CD4-positive, alpha-beta T cell (primary cell): Measurements from ENCODE around the gene TRIM33. TPM values are rescaled to one million over a fixed set of nuclear protein-coding genes. Genes with fewer than 3 reads are reported as not detected.

ENCODE experiments used
- ATAC-seq: fragments of 200-7000 bp; cut with Tn5 transposase; one replicate; pipeline ENCODE4 v1.10.0; 2022; ENCODE audit warnings: mild to moderate bottlenecking; ENCODE audit not compliant: poor library complexity
- CTCF ChIA-PET: fragments of 350-600 bp; sonication (Branson Sonifier 250); formaldehyde crosslinking; loops from one replicate; lab custom pipeline; 2021; ENCODE audit warnings: antibody characterized with exemption, inconsistent platforms; lab: Charles Lee
- POLR2A ChIA-PET: fragments of 350-600 bp; sonication (Branson Sonifier 250); formaldehyde crosslinking; loops from one replicate; lab custom pipeline; 2021; ENCODE audit warnings: antibody characterized with exemption, inconsistent platforms; lab: Charles Lee
- DNase-seq, 14 experiments: peaks; one replicate each; pipeline ENCODE4 v3.0.0-alpha.2; 2013 to 2020; ENCODE audit warnings: mixed read lengths in 2 of 14
- H3K27ac ChIP-seq, 2 donors: one replicate each; pipeline versions ENCODE4 v1.5.1 to v1.7.0; 2013; ENCODE audit warnings: low read length in 2 of 2, low read depth in 1 of 2, mild to moderate bottlenecking in 1 of 2
- H3K27me3 ChIP-seq, 2 experiments: 1 replicate in 1 of 2; 2 replicates in 1 of 2; pipeline versions ENCODE4 v1.6.1 to v1.7.0; 2013; ENCODE audit warnings: low read length in 2 of 2, control low read depth in 1 of 2, mild to moderate bottlenecking in 1 of 2, moderate library complexity in 1 of 2; ENCODE audit not compliant: insufficient read depth in 2 of 2, control insufficient read depth in 1 of 2
- H3K36me3 ChIP-seq: one replicate; pipeline ENCODE4 v1.6.1; 2013; ENCODE audit warnings: low read length, control low read depth; ENCODE audit not compliant: insufficient read depth
- H3K4me1 ChIP-seq: one replicate; pipeline ENCODE4 v1.6.1; 2013; ENCODE audit warnings: low read length, control low read depth; ENCODE audit not compliant: insufficient read depth
- H3K4me3 ChIP-seq: one replicate; pipeline ENCODE4 v1.5.1; 2013; ENCODE audit warnings: mild to moderate bottlenecking, low read length, moderate library complexity
- H3K9me3 ChIP-seq, 2 experiments: 1 replicate in 1 of 2; 2 replicates in 1 of 2; pipeline versions ENCODE4 v1.6.1 to v1.7.0; 2013; ENCODE audit warnings: low read length in 2 of 2, mild to moderate bottlenecking in 2 of 2, control low read depth in 1 of 2, moderate library complexity in 1 of 2; ENCODE audit not compliant: control insufficient read depth in 1 of 2, insufficient read depth in 1 of 2
- H3K27ac Mint-ChIP-seq: one replicate; pipeline ENCODE4 v1.8.0; 2020; ENCODE audit warnings: mixed read lengths
- H3K27me3 Mint-ChIP-seq: one replicate; pipeline ENCODE4 v1.8.0; 2021; ENCODE audit warnings: mixed read lengths
- H3K36me3 Mint-ChIP-seq: one replicate; pipeline ENCODE4 v1.8.0; 2021; ENCODE audit warnings: low read depth, mixed read lengths
- H3K4me1 Mint-ChIP-seq: one replicate; pipeline ENCODE4 v1.8.0; 2021; ENCODE audit warnings: low read depth, mixed read lengths
- H3K4me3 Mint-ChIP-seq: one replicate; pipeline ENCODE4 v1.8.0; 2020; ENCODE audit warnings: mild to moderate bottlenecking, mixed read lengths
- H3K9me3 Mint-ChIP-seq: one replicate; pipeline ENCODE4 v1.8.0; 2020; ENCODE audit warnings: mixed read lengths
- intact Hi-C, 2 experiments: fragments of 100-400 bp; cut with DNase I in 1 of 2; cut with micrococcal nuclease in 1 of 2; formaldehyde crosslinking; loops; one replicate each; pipeline versions ENCODE4 v1.15.1 to v1.9.0; 2023 to 2025; cut with DNase I, micrococcal nuclease
- total RNA-seq, 174 experiments: library from RNA in 2 of 174; stranded (reverse) in 2 of 174; gene quantifications; one replicate each; pipeline ENCODE4 v1.2.3 and lab custom pipeline; 2021 to 2026
- TF ChIP-seq, protein P1 (sequence below): fragments of 200-600 bp; IDR thresholded peaks from one replicate; pipeline ENCODE4 v1.8.0; 2022; ENCODE audit warnings: antibody characterized with exemption, mild to moderate bottlenecking

TRIM33 gene
- total RNA-seq, 2 experiments from 2014 or later, result 42.6 to 45.0 TPM

DNA sequence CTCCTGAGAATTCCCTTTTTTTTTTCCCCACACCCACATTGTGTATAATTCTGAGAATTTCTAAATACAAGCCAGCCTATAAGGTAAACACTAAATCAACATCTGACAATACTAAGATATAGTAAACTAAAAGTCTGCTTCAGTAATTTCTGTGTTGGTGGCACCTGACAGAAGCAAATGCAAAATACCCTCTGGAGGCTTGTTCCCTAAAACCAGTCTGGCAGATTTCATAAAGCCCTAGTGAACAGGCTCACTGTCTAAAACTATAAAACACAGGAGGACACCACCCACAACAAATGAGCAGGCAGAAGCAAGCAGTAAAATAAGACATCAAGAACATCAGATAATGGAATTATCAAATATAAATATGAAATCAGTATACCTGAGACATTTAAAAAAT, 11.5 kb downstream of the TRIM33 start:
- Histone ChIP-seq H3K4me3 (no peak overlapping the region), H3K36me3 (peaks cover 2% of the 10 kb centered on the region), H3K27ac (no peak overlapping the region), H3K27me3 (no peaks in the 10 kb centered on the region), H3K4me1 (peaks cover 10% of the 10 kb centered on the region), H3K9me3 (no peaks in the 10 kb centered on the region)
- H3K4me1 Mint-ChIP-seq, result peaks cover 70% of the 10 kb centered on the region
- TF ChIP-seq, protein P1, sequence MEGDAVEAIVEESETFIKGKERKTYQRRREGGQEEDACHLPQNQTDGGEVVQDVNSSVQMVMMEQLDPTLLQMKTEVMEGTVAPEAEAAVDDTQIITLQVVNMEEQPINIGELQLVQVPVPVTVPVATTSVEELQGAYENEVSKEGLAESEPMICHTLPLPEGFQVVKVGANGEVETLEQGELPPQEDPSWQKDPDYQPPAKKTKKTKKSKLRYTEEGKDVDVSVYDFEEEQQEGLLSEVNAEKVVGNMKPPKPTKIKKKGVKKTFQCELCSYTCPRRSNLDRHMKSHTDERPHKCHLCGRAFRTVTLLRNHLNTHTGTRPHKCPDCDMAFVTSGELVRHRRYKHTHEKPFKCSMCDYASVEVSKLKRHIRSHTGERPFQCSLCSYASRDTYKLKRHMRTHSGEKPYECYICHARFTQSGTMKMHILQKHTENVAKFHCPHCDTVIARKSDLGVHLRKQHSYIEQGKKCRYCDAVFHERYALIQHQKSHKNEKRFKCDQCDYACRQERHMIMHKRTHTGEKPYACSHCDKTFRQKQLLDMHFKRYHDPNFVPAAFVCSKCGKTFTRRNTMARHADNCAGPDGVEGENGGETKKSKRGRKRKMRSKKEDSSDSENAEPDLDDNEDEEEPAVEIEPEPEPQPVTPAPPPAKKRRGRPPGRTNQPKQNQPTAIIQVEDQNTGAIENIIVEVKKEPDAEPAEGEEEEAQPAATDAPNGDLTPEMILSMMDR, result no peak
- intact Hi-C loops, result no loop called here
- ATAC-seq, result no peak
- DNase-seq, result no peak
- POLR2A ChIA-PET, result interaction anchor here (3.3 kb wide), 1 partner anchor 11 kb away, joined by 16 read pairs; the partner anchor contains the start of gene TRIM33
- no peak overlapping the region for H3K27ac Mint-ChIP-seq
- no peaks in the 10 kb centered on the region for H3K27me3 Mint-ChIP-seq
- H3K36me3 Mint-ChIP-seq, result peaks cover 32% of the 10 kb centered on the region
- no peak overlapping the region for H3K4me3 Mint-ChIP-seq
- H3K9me3 Mint-ChIP-seq, result no peaks in the 10 kb centered on the region
- CTCF ChIA-PET, result no interaction called here

DNA sequence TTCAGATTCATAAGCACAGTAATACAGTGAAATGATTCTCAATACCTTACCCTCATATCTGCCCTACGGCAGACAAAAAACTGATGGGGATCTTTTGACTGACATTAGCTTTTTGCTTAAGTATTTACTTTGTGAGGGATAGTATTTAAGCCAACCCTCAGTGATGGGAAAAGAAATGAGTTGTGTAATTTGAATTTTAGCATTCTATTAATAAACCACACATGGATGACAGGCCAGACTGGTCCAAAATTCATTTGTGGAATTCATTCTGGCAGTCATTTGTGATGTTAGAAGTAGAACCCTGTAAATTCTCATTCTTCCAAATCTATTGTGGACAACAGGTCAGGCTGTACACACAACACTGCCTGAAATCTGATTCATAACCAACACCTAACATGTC, 14.9 kb downstream of the TRIM33 start:
- CTCF ChIA-PET, result interaction anchor here (1.1 kb wide), 1 partner anchor 14 kb away, joined by 3 read pairs; no protein-coding TSS in a partner anchor
- H3K36me3 Mint-ChIP-seq, result peaks cover 41% of the 10 kb centered on the region

GRCh38 chr1:114495486-114495885, 15.5 kb downstream of the TRIM33 start:
- CTCF ChIA-PET, result no interaction called here

More for the DNA sequence above, 14.9 kb downstream of the TRIM33 start:
- POLR2A ChIA-PET, result interaction anchor here (2.4 kb wide), 1 partner anchor 15 kb away, joined by 7 read pairs; the partner anchor contains the start of gene TRIM33
- H3K27me3 Mint-ChIP-seq, result no peaks in the 10 kb centered on the region
- no peak for DNase-seq
- H3K9me3 Mint-ChIP-seq, result peaks cover 2% of the 10 kb centered on the region
- Histone ChIP-seq H3K4me3 (no peak overlapping the region), H3K36me3 (peaks cover 8% of the 10 kb centered on the region), H3K27ac (no peak overlapping the region), H3K27me3 (no peaks in the 10 kb centered on the region), H3K4me1 (peaks cover 7% of the 10 kb centered on the region), H3K9me3 (peaks cover 0 to 4% of the 10 kb centered on the region in 2 experiments)
- no peak overlapping the region for H3K4me3 Mint-ChIP-seq
- H3K4me1 Mint-ChIP-seq, result peaks cover 56% of the 10 kb centered on the region
- ATAC-seq, result no peak
- H3K27ac Mint-ChIP-seq, result no peak overlapping the region
- intact Hi-C loops, result no loop called here
- TF ChIP-seq, protein P1, result no peak

More at GRCh38 chr1:114495486-114495885, 15.5 kb downstream of the TRIM33 start:
- ATAC-seq (no peak), DNase-seq (no peak)
- no peak overlapping the region for H3K27ac ChIP-seq
- intact Hi-C loops, result no loop called here
- Mint-ChIP-seq H3K27ac (no peak overlapping the region), H3K36me3 (peaks cover 46% of the 10 kb centered on the region), H3K4me1 (peaks cover 61% of the 10 kb centered on the region), H3K4me3 (no peak overlapping the region), H3K9me3 (peaks cover 2% of the 10 kb centered on the region), H3K27me3 (no peaks in the 10 kb centered on the region)
- TF ChIP-seq, protein P1, result no peak
- H3K4me3 ChIP-seq, result no peak overlapping the region
- peaks cover 0 to 4% of the 10 kb centered on the region in 2 experiments for H3K9me3 ChIP-seq
- POLR2A ChIA-PET, result interaction anchor here (2.4 kb wide), 1 partner anchor 16 kb away, joined by 7 read pairs; the partner anchor contains the start of gene TRIM33
- H3K4me1 ChIP-seq, result peaks cover 7% of the 10 kb centered on the region
- no peaks in the 10 kb centered on the region for H3K27me3 ChIP-seq
- H3K36me3 ChIP-seq, result peaks cover 8% of the 10 kb centered on the region
